ENCODE data around the gene ZNF175.

- no peak for TF ChIP-seq POLR2AphosphoS5 (IDR thresholded peaks at IDR 0.05)
- no peak for TF ChIP-seq POLR2A (IDR thresholded peaks at IDR 0.05)
Observed at GRCh38 chr19:51592521-51592920, 21.4 kb downstream of the ZNF175 start.

All from prostate gland (tissue), 1 donor.